ENCODE data around the gene RAP2B.

The RAP2B gene

DNA sequence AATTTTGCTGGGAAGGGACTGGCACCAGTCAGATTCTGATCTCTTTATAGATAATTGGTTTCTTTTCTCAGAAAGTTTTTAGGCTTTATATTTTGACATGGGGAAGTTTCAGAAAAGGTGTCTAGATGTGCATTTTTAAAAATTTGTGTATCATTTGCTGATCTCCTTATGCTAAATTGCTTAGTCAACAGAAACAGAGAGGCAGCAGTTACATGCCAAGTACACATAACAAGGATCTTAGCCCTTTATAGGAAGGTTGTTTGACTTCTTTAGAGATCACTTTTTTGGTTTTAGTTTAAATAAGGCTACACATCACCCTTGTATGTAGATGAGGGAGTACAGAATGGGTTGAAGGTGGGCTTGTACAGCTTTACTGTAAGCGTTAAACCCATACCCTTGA is 53.5 kb downstream of the RAP2B start:
- no peak overlapping the region for H3K18ac ChIP-seq (ENCODE audit: low read depth in 1 of 2, low read length in 2 of 2)
- H3K4me1 ChIP-seq (ENCODE audit: control insufficient read depth, insufficient read depth, low read depth, low read length), result no peaks in the 10 kb centered on the region
- peak overlapping the region; percentile 40 for H3K9ac ChIP-seq (ENCODE audit: low read length)
- H3K4me2 ChIP-seq (ENCODE audit: low read length, poor library complexity, severe bottlenecking), result no peak overlapping the region
- 100% methylated on average over 1 of the region's 1 CpG for WGBS
- H3K9me3 ChIP-seq (ENCODE audit: control insufficient read depth, low read length), result no peaks in the 10 kb centered on the region
- no peaks in the 10 kb centered on the region for H3K79me1 ChIP-seq (replicated peaks; ENCODE audit: low read length, poor library complexity, severe bottlenecking)
- H3K27ac ChIP-seq (ENCODE audit: low read length, poor library complexity, severe bottlenecking), result no peak overlapping the region
- H3K27me3 ChIP-seq (ENCODE audit: control insufficient read depth in 1 of 2, insufficient read depth in 1 of 2, low read length in 2 of 2), result no peaks in the 10 kb centered on the region
- no peak overlapping the region for H2BK15ac ChIP-seq (ENCODE audit: low read depth, poor library complexity, severe bottlenecking)
- DNase-seq, result no peak
- H3K4me3 ChIP-seq (ENCODE audit: insufficient read depth in 1 of 2, low read depth in 1 of 2, low read length in 2 of 2), result no peak overlapping the region
- no peak overlapping the region for H2BK5ac ChIP-seq (ENCODE audit: low read depth, low read length, poor library complexity, severe bottlenecking)
- H4K8ac ChIP-seq (ENCODE audit: low read length), result no peak overlapping the region
- no peak overlapping the region for H4K91ac ChIP-seq (ENCODE audit: low read length)
- H2AFZ ChIP-seq (ENCODE audit: low read depth, low read length), result no peak overlapping the region
- H3K4ac ChIP-seq (ENCODE audit: low read depth in 1 of 2, low read length in 2 of 2), result no peak overlapping the region
- no peak overlapping the region for H3K14ac ChIP-seq (ENCODE audit: low read length in 2 of 2)
- no peak overlapping the region for H2AK5ac ChIP-seq (ENCODE audit: low read length, severe bottlenecking)
- no peak overlapping the region for H3K23ac ChIP-seq (ENCODE audit: low read length in 2 of 2)
- H3K36me3 ChIP-seq (ENCODE audit: control insufficient read depth in 1 of 2, insufficient read depth in 2 of 2, low read depth in 1 of 2, low read length in 2 of 2), result no peaks in the 10 kb centered on the region
- no peak overlapping the region for H2BK120ac ChIP-seq (ENCODE audit: low read depth, low read length)
- H2BK12ac ChIP-seq (ENCODE audit: low read length in 2 of 2), result no peak overlapping the region

DNA sequence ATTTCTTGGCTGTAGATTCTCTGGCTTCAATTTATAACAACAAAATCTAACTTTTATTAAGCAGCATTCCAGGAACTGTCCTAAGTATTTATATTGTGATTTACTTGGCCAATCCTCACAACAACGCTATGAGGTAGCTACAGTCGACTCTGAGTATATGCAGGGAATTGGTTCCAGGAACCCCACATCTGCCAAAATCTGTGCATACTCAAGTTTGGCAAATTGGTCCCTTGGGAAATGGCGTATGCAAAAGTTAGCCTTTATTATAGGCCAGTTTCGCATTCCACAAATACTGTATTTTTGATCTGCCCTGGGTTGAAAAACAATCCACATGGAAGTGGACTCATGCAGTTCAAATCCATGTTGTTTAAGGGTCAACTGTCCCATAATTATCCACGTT is 53.9 kb downstream of the RAP2B start:
- H3K36me3 ChIP-seq (ENCODE audit: control insufficient read depth in 1 of 2, insufficient read depth in 2 of 2, low read depth in 1 of 2, low read length in 2 of 2), result no peaks in the 10 kb centered on the region
- no peaks in the 10 kb centered on the region for H3K4me1 ChIP-seq (ENCODE audit: control insufficient read depth, insufficient read depth, low read depth, low read length)
- H2AFZ ChIP-seq (ENCODE audit: low read depth, low read length), result no peak overlapping the region
- no peak overlapping the region for H2BK120ac ChIP-seq (ENCODE audit: low read depth, low read length)
- no peaks in the 10 kb centered on the region for H3K9me3 ChIP-seq (ENCODE audit: control insufficient read depth, low read length)
- no peak overlapping the region for H3K18ac ChIP-seq (ENCODE audit: low read depth in 1 of 2, low read length in 2 of 2)
- H2BK12ac ChIP-seq (ENCODE audit: low read length in 2 of 2), result no peak overlapping the region
- no peak for DNase-seq
- no peak overlapping the region for H3K4me3 ChIP-seq (ENCODE audit: insufficient read depth in 1 of 2, low read depth in 1 of 2, low read length in 2 of 2)
- no peak overlapping the region for H4K91ac ChIP-seq (ENCODE audit: low read length)
- no peak overlapping the region for H2AK5ac ChIP-seq (ENCODE audit: low read length, severe bottlenecking)
- no peak overlapping the region for H3K4me2 ChIP-seq (ENCODE audit: low read length, poor library complexity, severe bottlenecking)
- H3K4ac ChIP-seq (ENCODE audit: low read depth in 1 of 2, low read length in 2 of 2), result no peak overlapping the region
- no peak overlapping the region for H2BK15ac ChIP-seq (ENCODE audit: low read depth, poor library complexity, severe bottlenecking)
- 80% methylated on average over 5 of the region's 5 CpGs for WGBS
- H3K9ac ChIP-seq (ENCODE audit: low read length), result peak overlapping the region; percentile 40
- H3K79me1 ChIP-seq (replicated peaks; ENCODE audit: low read length, poor library complexity, severe bottlenecking), result no peaks in the 10 kb centered on the region
- no peak overlapping the region for H3K27ac ChIP-seq (ENCODE audit: low read length, poor library complexity, severe bottlenecking)
- no peak overlapping the region for H3K23ac ChIP-seq (ENCODE audit: low read length in 2 of 2)
- no peak overlapping the region for H4K8ac ChIP-seq (ENCODE audit: low read length)
- no peak overlapping the region for H2BK5ac ChIP-seq (ENCODE audit: low read depth, low read length, poor library complexity, severe bottlenecking)
- no peak overlapping the region for H3K14ac ChIP-seq (ENCODE audit: low read length in 2 of 2)
- H3K27me3 ChIP-seq (ENCODE audit: control insufficient read depth in 1 of 2, insufficient read depth in 1 of 2, low read length in 2 of 2), result no peaks in the 10 kb centered on the region

DNA sequence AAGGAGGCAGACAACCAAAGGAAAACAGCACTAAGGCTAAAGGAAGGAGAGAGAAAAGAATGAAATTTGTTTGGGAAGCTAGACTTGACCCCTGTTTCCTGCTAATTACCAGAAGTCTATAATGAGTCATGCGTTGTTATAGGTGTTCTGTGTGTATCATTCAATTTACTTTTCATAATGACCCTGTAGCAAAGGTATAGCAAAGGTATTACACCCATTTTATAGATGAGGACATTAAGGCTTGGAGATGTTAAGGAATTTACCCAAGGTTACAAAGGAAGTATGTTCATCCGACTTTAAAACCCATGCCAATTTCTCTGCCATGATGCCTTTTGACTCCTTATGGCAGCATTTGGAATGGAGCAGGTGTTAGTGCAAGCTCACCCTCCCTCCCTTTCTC is 54.9 kb downstream of the RAP2B start:
- no peaks in the 10 kb centered on the region for H3K79me1 ChIP-seq (replicated peaks; ENCODE audit: low read length, poor library complexity, severe bottlenecking)
- WGBS, result 94% methylated on average over 1 of the region's 2 CpGs
- H2BK12ac ChIP-seq (ENCODE audit: low read length in 2 of 2), result no peak overlapping the region
- no peak overlapping the region for H2AK5ac ChIP-seq (ENCODE audit: low read length, severe bottlenecking)
- DNase-seq, result no peak
- H4K91ac ChIP-seq (ENCODE audit: low read length), result no peak overlapping the region
- no peak overlapping the region for H3K18ac ChIP-seq (ENCODE audit: low read depth in 1 of 2, low read length in 2 of 2)
- H3K23ac ChIP-seq (ENCODE audit: low read length in 2 of 2), result no peak overlapping the region
- H2BK5ac ChIP-seq (ENCODE audit: low read depth, low read length, poor library complexity, severe bottlenecking), result no peak overlapping the region
- no peak overlapping the region for H3K14ac ChIP-seq (ENCODE audit: low read length in 2 of 2)
- no peaks in the 10 kb centered on the region for H3K36me3 ChIP-seq (ENCODE audit: control insufficient read depth in 1 of 2, insufficient read depth in 2 of 2, low read depth in 1 of 2, low read length in 2 of 2)
- no peak overlapping the region for H3K9ac ChIP-seq (ENCODE audit: low read length)
- no peaks in the 10 kb centered on the region for H3K27me3 ChIP-seq (ENCODE audit: control insufficient read depth in 1 of 2, insufficient read depth in 1 of 2, low read length in 2 of 2)
- no peak overlapping the region for H4K8ac ChIP-seq (ENCODE audit: low read length)
- no peak overlapping the region for H3K4me2 ChIP-seq (ENCODE audit: low read length, poor library complexity, severe bottlenecking)
- H2BK120ac ChIP-seq (ENCODE audit: low read depth, low read length), result no peak overlapping the region
- no peak overlapping the region for H3K4ac ChIP-seq (ENCODE audit: low read depth in 1 of 2, low read length in 2 of 2)
- H3K4me3 ChIP-seq (ENCODE audit: insufficient read depth in 1 of 2, low read depth in 1 of 2, low read length in 2 of 2), result no peak overlapping the region
- H3K9me3 ChIP-seq (ENCODE audit: control insufficient read depth, low read length), result no peaks in the 10 kb centered on the region
- no peaks in the 10 kb centered on the region for H3K4me1 ChIP-seq (ENCODE audit: control insufficient read depth, insufficient read depth, low read depth, low read length)
- H2BK15ac ChIP-seq (ENCODE audit: low read depth, poor library complexity, severe bottlenecking), result no peak overlapping the region
- no peak overlapping the region for H3K27ac ChIP-seq (ENCODE audit: low read length, poor library complexity, severe bottlenecking)
- H2AFZ ChIP-seq (ENCODE audit: low read depth, low read length), result no peak overlapping the region

DNA sequence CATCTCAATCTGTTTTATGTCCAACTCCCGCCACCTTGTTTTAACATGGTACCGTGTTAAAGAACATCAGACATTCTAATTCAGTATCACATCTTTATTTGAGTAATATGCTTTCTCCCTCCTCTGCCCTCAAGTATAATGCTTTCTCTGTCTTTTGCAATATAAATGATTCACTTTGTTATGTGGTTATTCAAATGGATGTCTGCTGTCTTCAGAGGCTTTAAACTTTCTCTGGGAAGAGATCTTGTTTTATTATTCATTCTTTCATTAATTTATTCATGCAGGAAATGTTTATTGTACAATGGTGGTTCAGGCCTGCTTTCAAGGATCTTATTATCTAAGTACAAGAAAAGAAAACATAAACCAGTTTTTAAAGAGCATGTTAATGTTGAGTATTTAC is 57.1 kb downstream of the RAP2B start:
- Histone ChIP-seq H2AFZ (ENCODE audit: low read depth, low read length) (no peak overlapping the region), H3K27me3 (ENCODE audit: control insufficient read depth in 1 of 2, insufficient read depth in 1 of 2, low read length in 2 of 2) (no peaks in the 10 kb centered on the region), H2BK5ac (ENCODE audit: low read depth, low read length, poor library complexity, severe bottlenecking) (no peak overlapping the region), H4K8ac (ENCODE audit: low read length) (no peak overlapping the region), H3K27ac (ENCODE audit: low read length, poor library complexity, severe bottlenecking) (no peak overlapping the region), H3K4me3 (ENCODE audit: insufficient read depth in 1 of 2, low read depth in 1 of 2, low read length in 2 of 2) (no peak overlapping the region), H3K4me1 (ENCODE audit: control insufficient read depth, insufficient read depth, low read depth, low read length) (peaks cover 3% of the 10 kb centered on the region), H2BK120ac (ENCODE audit: low read depth, low read length) (no peak overlapping the region), H3K14ac (ENCODE audit: low read length in 2 of 2) (no peak overlapping the region), H2BK12ac (ENCODE audit: low read length in 2 of 2) (no peak overlapping the region), H3K4me2 (ENCODE audit: low read length, poor library complexity, severe bottlenecking) (no peak overlapping the region), H3K9me3 (ENCODE audit: control insufficient read depth, low read length) (no peaks in the 10 kb centered on the region), H3K9ac (ENCODE audit: low read length) (no peak overlapping the region), H3K36me3 (ENCODE audit: control insufficient read depth in 1 of 2, insufficient read depth in 2 of 2, low read depth in 1 of 2, low read length in 2 of 2) (no peaks in the 10 kb centered on the region), H2BK15ac (ENCODE audit: low read depth, poor library complexity, severe bottlenecking) (no peak overlapping the region), H3K79me1 (replicated peaks; ENCODE audit: low read length, poor library complexity, severe bottlenecking) (no peaks in the 10 kb centered on the region), H2AK5ac (ENCODE audit: low read length, severe bottlenecking) (no peak overlapping the region), H4K91ac (ENCODE audit: low read length) (no peak overlapping the region), H3K4ac (ENCODE audit: low read depth in 1 of 2, low read length in 2 of 2) (no peak overlapping the region), H3K23ac (ENCODE audit: low read length in 2 of 2) (no peak overlapping the region), H3K18ac (ENCODE audit: low read depth in 1 of 2, low read length in 2 of 2) (no peak overlapping the region)
- 77% methylated on average over 2 of the region's 2 CpGs for WGBS
- peak; percentile 53 for DNase-seq
